Smooth muscle cell of the pulmonary artery (primary cell): ENCODE data around the gene PSG6. TPM values are rescaled to one million over a fixed set of nuclear protein-coding genes. Genes with fewer than 3 reads are reported as not detected.

Experiments used
- total RNA-seq: library from RNA; depleted of rRNA; stranded (reverse); fragments of >200 nt; gene quantifications from 2 replicates; pipeline ENCODE4 v1.2.3, GENCODE V29; 2014

The PSG6 gene
- not detected in 2 replicates for total RNA-seq

DNA sequence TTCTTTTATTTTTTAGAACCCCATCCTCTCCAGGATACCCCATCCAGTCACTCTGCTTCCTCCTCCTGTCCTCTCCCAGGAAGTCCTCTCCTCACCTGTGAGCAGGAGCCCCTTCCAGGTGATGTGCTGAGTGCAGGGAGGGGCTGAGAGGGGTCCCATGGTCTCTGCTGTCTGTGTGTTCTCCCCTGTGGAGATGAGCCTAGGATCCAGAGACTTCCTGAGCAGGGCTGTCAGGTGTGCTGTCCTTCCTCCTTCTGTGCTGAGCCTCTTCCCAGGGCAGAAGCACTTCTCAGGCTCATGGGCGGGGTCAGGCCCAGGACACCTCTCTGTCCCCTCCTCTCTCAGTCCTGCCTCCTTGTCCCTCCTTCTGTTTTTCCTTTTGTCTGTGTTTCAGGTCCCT lies at the start of gene PSG6:
Gene PSG6, minus strand, starts transcription at position 261 of the 400 bp plus-strand sequence. Its CDS starts 102 bp downstream, at position 159.

DNA sequence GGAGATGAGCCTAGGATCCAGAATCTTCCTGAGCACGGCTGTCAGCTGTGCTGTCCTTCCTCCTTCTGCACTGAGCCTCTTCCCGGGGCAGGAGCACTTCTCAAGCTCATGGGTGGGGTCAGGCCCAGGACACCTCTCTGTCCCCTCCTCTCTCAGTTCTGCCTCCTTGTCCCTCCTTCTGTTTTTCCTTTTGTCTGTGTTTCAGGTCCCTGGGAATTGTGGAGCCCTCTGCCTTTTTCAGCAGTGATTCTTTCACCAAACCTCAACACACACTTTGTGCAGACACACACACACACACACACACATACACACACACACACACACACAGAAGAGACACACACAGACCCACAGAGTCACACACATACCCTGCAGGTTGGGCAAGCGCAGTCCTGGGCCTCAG lies 19.4 kb upstream of the PSG6 start, which contains the start of gene PSG7:
Gene PSG7, minus strand, starts transcription at position 101 of the 400 bp plus-strand sequence. CDS start 131 bp downstream, outside the sequence.

DNA sequence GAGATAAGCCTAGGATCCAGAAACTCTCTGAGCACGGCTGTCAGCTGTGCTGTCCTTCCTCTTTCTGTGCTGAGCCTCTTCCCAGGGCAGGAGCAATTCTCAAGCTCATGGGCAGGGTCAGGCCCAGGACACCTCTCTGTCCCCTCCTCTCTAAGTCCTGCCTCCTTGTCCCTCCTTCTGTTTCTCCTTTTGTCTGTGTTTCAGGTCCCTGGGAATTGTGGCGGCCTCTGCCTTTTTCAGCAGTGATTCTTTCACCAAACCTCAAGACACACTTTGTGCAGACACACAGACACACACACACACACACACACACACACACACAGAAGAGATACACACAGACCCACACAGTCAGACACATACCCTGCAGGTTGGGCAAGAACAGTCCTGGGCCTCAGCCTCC lies 38.1 kb downstream of the PSG6 start, which contains the start of gene PSG1:
Gene PSG1, minus strand, starts transcription at position 101 of the 400 bp plus-strand sequence. CDS start 132 bp downstream, outside the sequence.

Other genes starting within 250 kb of the PSG6 start
- not detected in 2 replicates for gene PSG3, start 177.4 kb downstream of the PSG6 start, total RNA-seq
- gene PSG8, start 152.2 kb downstream of the PSG6 start, total RNA-seq = not detected in 2 replicates
- 1.7 TPM in 1 of 2 replicates, not detected in the other for gene PSG1, start 38.2 kb downstream of the PSG6 start, total RNA-seq
- 0.30 TPM in 1 of 2 replicates, not detected in the other for gene PSG7, start 19.3 kb upstream of the PSG6 start, total RNA-seq
- gene PSG11, start 108.6 kb upstream of the PSG6 start, total RNA-seq = not detected in 2 replicates
- 0.13 and 0.73 TPM in 2 replicates for gene PSG2, start 164.8 kb upstream of the PSG6 start, total RNA-seq